Upper lobe of left lung (tissue), 4 donors: ENCODE data around the gene GAD1.

Source experiments
- POLR2A ChIP-seq, 4 donors: fragments of 450-650 bp; IDR thresholded peaks; one replicate each; pipeline ENCODE4 v1.5.1; 2016 to 2017; ENCODE audit warnings: antibody characterized with exemption in 4 of 4, mild to moderate bottlenecking in 2 of 4
- POLR2AphosphoS5 ChIP-seq, 2 donors: sonication (generic); formaldehyde crosslinking; IDR thresholded peaks; one replicate each; pipeline ENCODE4 v1.5.1; 2017; ENCODE audit warnings: antibody characterized with exemption in 2 of 2
- TF ChIP-seq, protein P1 (sequence below), 6 experiments: fragments of 450-650 bp in 4 of 6; fragments of 200-600 bp in 2 of 6; sonication (generic) in 2 of 6; IDR thresholded peaks; one replicate each; pipeline ENCODE4 v1.5.1; 2016 to 2019; ENCODE audit warnings: antibody characterized with exemption in 6 of 6

DNA sequence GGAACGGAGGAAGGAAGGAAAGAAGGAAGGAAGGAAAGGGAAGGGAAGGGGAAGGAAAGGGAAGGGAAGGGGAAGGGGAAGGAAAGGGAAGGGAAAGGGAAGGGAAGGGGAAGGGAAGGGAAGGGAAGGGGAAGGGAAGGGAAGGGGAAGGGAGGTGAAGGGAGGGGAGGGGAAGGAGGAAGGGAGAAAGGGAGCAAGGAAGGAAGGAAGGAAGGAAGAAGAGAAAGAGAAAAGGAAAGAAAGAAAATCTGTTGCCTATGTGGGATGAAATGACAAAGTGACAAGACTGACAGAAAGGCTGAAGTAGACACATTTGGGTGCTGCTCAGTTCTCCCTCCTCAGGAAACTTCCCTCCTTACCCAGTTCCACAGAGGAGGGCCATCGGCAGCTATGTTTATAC, 66.1 kb downstream of the GAD1 start:
- TF ChIP-seq, protein P1, sequence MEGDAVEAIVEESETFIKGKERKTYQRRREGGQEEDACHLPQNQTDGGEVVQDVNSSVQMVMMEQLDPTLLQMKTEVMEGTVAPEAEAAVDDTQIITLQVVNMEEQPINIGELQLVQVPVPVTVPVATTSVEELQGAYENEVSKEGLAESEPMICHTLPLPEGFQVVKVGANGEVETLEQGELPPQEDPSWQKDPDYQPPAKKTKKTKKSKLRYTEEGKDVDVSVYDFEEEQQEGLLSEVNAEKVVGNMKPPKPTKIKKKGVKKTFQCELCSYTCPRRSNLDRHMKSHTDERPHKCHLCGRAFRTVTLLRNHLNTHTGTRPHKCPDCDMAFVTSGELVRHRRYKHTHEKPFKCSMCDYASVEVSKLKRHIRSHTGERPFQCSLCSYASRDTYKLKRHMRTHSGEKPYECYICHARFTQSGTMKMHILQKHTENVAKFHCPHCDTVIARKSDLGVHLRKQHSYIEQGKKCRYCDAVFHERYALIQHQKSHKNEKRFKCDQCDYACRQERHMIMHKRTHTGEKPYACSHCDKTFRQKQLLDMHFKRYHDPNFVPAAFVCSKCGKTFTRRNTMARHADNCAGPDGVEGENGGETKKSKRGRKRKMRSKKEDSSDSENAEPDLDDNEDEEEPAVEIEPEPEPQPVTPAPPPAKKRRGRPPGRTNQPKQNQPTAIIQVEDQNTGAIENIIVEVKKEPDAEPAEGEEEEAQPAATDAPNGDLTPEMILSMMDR (IDR thresholded peaks at IDR 0.05): no peak
- TF ChIP-seq POLR2A (IDR thresholded peaks at IDR 0.05): no peak
- TF ChIP-seq POLR2AphosphoS5 (IDR thresholded peaks at IDR 0.05): no peak
